GM19395 (cell line): ENCODE results near the gene ERGIC3.

Experiments
- ATAC-seq: cut with Tn5 transposase; IDR thresholded peaks from one replicate; pipeline ENCODE4 v1.9.1; 2021; ENCODE audit warnings: mild to moderate bottlenecking, moderate library complexity; ENCODE audit not compliant: unreplicated experiment

Gene ERGIC3

DNA sequence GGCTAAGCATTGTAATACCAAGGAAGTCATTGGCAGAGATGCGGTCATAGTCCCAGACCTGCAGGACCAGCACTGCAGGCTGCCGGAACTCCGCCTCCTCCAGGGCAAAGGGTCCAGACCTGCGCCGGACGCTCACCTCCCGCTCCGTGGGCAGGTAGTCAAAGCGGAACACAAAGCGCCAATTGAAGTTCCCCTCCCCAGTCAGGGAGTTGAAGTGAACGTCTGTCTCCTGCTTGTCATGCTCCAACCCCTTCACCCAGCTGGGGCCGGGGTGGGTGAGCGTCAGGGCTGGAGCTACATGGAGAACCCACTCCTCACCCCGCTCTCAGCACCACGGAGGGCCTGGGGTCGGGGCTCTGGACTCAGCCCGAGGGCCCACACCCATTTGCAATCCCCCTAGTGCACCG lies 18.2 kb downstream of the ERGIC3 start:
- ATAC-seq = no peak

DNA sequence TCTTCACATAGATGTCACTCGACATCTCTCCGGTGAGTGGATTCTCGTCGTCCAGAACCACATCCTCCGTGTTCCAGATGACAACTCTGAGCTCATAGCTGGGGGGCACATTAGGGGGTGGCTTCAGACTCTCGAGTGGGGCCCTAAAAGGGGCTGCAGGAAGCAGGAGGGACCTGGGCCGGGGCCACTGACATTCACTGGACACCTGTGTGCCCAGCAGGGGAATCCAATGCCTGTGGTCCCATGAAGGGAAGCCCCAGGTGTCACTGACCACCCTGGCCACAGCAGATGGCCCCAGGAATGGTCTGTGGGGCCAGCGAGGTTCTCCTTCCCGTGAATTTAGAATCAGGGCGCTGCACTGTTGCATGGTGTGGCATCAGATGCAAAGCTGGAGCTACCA lies 18.7 kb downstream of the ERGIC3 start:
- ATAC-seq = no peak

DNA sequence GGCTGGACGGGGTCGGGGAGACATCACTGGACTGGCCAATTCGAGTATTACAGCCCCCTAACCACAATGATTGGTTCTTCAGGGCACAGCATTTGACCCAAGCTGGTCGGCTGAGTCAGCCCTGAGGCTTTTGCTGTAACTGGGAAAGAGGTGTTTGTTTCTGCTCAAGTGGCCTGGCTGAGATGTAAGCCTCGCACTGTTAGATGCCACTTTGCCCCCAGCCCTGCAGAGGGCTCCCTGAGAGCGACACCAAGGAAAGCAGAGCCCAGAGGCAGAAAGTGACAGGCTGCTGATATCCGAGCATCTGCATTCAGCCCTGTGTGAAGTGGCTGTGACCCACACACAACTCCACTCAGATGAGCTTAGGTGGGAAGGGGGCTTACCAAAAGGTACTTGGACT lies 19.4 kb downstream of the ERGIC3 start:
- ATAC-seq = no peak

DNA sequence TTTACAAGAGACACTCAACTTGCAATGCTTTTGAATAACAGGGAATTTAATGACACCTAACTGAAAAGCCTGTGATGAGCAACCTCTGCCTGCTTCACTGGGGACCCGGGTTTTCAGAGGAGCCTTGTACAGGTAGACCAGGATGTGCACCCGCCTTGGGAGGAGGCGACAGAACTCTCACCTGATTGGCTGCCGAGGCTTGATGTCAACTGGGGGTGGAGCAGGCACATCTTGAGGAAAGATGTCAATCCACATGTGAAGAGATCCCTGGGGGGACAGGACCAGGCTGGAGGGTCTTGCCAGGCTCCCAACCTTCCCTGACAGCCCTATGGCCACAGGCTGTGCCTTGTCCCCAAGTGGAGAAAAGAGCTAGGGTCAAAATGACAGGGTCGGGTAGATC lies 19.8 kb downstream of the ERGIC3 start:
- no peak for ATAC-seq

DNA sequence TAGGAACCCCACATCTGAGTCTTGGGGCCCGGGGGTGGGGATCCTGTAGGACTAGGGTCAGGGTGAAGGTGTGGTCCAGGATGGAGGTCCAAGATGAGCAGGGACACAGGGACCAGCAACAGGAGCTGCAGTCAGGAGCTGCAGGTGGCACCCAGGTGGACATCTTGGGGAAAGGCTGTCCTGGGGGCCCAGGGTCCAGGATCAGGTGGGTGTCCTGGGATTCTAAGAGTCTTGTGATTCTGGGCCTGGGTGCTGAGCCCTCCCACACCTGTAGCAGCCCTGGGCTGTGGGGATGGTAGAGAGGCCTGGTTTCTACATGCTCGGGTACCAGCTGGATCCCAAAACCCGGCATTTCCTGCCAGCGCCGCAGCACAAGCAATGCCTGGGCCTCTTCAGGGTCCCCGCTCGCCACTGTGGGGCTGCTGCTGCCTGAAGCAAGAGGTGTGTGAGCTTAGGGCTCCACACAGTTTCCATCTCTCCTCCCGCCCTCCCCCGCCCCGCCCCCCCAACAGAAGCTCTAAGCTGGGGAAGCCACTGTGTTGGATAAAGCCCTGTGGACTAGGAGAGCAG lies 20.7 kb downstream of the ERGIC3 start:
- no peak for ATAC-seq

DNA sequence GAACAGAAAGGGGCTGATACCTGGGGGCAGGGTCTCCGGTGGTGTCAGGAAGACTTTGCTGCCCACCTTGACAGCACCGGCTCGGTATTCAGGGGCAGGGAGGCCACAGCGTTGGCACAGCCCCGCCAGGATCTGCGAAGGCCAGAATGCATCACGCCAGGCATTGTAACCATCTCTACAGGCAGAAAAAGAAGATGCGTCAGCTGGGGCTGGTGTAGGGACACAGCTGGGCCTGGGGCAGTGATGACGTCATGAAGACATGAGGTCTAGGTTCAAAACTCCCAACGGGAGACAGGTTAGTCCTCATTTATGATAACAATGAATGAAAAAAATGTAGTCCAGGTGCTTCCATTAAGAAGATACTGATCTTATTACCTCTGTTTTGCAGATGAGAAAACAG lies 22.0 kb downstream of the ERGIC3 start:
- ATAC-seq = no peak

DNA sequence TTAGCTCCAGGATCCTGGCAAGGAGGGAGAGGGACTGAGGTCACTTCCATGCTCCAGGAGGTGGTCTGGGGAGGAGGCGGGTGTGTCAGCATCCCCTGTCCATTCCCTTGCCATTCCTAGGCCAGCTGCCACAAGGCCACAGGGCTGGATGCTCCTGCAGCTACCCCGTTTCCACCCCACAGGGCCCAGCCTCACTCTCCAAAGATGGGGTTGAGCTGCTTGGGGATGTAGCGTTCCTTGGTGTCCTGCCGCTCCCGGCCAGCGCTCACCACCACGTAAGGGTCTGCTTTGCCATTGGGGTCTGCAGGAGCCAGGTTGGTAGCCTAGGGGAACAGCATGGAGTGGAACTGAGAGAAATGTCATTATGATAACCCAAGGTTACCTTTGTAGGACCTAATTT lies 23.0 kb downstream of the ERGIC3 start:
- no peak for ATAC-seq

DNA sequence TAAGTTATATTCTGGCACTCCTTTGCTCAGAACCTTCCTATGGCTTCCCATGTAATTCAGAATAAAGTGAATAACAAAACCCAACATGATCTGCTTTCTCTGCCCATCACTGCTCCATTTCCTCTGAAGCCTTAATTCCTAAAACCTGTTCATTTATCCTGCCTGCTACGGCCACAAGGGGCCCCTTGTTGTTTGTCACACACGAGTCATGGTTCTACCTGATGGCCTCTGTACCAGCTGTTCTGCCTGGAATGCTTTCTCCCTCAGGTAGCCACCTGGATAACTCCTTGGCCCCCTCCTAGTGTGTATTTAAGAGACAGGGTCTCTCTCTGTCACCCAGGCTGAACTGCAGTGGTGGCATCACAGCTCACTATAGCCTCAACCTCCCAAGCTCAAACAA lies 26.8 kb downstream of the ERGIC3 start:
- no peak for ATAC-seq

DNA sequence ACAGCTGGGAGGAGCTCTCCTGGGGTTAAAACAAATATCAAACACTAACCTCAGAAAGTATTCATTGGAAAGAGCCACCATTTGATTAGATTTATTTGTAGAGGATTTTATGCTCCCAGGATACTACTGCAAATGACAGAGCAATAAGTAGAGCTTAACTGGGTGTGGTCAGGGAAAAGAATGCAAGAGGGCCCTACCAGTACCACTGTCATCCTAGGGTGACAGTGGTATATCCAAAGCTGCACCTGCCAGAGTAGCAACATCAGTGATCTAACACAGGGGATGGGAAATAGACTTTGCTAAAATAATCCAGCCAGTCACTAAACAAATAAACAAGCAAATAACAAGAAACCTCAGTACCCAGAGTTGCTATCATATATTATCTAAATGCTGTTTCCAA lies 29.7 kb downstream of the ERGIC3 start:
- ATAC-seq = no peak

DNA sequence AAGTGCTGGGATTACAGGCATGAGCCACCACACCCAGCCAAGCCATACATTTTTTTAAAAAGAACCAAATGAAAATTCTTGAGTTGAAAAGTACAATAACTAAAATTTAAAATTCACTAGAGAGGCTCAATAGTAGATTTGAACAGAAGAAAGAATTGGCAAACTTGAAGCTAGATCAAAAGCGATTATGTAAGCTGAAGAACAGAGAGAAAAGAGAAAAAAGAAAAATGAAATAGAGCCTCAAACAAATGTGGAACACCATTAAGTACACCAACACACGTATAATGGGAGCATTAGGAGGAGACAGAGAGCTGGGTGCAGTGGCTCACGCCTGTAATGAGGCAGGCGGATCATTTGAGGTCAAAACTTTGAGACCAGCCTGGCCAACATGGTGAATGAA lies 31.0 kb downstream of the ERGIC3 start:
- no peak for ATAC-seq

DNA sequence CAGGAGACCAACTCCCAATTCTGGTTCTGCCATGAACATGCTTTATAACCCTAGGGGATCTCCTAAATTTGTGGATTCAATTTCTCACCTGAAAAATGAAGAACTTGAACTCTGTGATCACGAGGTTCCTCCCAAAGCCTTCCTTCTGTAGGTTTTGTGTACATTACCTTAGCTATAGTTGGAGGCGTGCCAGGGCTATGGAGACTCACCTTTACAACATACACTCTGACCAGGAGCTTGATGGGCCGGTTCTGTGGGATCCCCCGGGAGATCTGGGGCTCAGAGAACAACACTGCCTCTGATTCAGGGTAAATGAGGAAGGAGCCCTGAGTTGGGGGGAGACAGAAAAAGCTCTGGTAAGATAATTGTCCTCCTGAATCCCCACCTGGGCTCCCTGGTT lies 34.1 kb downstream of the ERGIC3 start:
- ATAC-seq = no peak

DNA sequence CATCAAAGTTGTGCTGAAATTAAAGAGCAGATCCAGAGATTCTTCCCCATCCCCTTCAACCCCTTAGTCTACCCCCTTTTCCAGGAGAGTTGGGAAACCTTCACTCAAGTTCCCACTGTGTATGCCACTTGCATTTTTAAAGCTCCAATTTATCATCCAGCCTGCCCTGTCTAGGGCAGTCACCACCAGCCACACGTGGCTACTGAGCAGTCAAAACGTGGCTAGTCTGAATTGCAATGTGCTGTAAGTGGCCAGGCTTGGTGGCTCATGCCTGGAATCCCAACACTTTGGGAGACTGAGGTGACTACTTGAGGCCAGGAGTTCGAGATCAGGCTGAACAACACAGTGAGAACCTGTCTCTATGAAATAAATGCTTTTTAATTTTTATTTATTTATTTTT lies 34.9 kb downstream of the ERGIC3 start:
- no peak for ATAC-seq

DNA sequence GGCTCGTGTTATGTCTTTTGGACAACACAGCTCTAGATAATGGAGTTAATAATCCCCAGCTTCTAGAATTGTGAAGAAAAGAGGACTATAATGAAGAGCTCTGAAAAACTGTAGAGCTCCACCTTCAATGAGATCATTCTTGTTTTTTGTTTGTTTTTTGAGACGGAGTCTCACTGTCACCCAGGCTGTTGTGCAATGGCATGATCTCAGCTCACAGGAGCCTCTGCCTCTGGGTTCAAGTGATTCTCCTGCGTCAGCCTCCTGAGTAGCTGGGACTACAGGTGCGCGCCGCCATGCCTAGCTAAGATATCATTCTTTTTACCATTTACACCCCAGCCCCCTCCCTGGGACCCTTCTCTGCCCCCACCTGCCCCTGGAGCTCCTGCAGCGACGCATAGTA lies 36.6 kb downstream of the ERGIC3 start:
- no peak for ATAC-seq

DNA sequence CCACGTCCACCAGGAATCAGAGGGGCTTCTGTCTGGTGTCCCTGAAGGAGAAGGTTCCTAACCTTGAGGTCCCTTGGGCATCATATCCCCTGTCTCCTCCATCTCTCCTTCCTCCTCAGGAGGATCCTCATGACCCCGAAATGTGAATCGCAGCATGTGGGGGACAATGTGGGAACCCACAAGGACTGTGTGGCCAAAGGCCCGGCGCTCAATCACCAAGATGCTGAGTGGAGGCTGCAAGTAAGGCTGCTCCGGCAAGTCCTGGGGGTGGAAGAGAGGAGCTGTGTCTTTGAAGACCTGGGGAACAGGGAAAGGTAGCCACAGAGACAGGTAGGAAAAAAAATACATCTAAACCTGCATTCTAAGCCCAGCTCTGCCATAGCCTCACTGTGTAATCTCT lies 37.3 kb downstream of the ERGIC3 start:
- ATAC-seq = no peak

DNA sequence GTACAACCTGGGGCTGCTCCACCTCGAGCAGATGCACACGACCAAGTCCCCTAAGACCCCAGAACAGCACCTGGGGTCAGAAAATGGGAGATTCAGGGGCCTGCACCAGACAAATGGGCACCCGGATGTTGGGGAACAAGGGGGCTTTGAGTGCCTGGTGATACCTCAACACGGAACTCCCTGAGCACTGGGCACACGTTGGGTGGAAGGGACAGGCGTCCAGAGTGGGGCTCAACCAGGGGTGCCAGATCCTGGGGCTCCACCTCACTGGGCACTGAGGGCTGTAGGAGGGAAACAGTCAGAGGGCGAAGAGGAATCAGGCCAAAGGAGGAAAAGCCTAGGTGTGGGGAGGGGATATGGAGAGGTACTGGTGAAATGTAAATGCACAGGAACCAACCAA lies 40.3 kb downstream of the ERGIC3 start:
- ATAC-seq = no peak

DNA sequence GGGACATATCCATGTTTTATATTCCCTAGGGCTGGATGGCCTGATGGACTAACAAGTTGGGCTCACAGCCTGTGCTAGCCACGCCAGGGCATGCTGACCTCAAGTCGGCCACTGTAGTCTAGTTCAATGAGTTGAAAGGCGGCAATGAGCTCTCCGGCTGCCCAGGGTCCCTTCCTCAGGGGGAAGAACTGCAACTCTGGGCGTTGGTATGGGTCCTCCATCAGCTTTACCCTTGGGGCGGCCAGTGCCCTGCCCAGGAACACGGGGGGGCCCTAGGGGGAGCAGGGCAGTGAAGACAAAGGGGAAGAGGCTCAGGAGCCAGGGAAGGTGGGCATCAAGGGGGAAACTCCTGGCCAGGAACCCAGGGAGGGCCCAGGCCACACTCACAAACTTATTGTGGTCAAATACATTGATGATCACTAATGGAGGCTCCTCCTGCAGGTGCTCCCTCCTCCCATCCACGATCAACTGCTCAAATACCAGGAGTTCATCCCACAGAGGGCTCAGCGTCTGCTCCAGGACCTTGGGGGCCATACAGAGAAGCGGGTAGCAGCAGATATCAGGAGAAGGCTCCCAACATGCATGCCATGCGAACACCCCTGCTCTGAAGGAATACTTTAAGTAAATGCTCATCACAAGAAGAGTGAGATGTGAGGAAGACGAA lies 41.0 kb downstream of the ERGIC3 start:
- no peak for ATAC-seq

DNA sequence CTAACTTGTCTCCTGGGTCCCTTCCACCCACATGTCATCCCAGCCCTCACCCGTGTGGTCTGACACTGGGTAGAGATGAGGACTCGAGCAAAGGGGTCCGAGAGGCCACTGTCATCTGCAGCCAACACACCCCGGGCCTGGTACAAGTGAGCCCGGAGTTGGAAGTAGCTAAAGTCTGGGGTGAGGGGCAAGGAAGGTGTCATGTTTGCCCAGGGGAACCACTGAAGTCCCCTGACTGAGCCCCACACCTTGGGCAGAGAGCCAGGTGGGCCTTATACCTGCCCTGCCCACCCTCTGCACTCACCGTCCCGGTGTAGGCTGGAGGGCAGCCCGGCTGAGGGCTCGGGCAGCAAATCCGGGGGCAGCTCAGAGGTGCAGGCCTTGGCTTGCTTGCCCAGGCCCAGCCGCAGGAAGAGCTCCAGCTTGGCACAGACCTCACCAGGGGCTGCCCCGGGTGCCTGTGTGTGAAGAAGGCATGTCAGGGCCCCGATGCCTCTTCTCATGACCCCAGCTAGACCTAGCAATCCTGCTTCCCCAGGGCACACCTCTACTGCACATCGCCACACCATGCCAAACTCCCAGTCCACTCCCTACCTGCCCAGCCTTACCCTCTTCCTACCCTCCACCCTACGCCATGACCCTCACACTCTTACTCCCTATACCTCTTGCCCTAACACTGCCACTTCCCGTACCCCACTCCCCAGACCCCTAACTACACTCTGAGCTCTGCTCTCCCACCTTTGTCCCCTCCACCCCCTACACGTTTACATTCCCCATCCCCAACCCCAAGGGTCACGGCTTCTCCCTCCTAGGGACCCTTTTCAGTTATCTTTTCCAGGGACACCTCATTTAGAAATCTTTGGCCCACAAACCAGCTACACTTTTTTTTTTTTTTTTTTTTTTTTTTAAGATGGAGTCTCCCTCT lies 42.0 kb downstream of the ERGIC3 start:
- no peak for ATAC-seq

DNA sequence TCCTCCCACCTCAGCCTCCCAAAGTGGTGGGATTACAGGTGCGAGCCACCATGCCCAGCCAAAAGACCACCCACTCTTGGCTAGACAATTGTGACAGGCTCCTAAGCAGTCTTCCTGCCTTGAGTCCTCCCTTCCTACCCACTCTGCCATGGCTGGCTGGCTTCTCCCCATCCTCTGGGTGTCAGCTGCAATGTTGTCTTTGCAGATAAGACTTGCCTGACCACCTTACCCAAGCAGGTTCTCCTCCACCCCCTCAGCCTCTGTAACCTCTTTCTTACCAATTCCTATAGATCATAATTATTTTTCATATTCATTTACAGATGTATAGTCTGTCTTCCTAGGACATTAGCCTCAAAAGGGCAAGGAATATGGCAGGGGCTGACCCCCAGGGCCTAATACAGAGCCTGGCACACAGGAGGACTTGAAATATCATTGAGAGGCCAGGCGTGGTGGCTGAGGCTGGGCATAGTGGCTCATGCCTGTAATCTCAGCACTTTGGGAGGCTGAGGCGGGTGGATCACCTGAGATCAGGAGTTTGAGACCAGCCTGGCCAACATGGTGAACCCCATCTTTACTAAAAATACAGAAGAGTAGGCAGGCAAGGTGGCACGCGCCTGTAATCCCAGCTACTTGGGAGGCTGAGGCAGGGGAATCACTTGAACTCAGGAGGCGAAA lies 45.0 kb downstream of the ERGIC3 start:
- no peak for ATAC-seq

DNA sequence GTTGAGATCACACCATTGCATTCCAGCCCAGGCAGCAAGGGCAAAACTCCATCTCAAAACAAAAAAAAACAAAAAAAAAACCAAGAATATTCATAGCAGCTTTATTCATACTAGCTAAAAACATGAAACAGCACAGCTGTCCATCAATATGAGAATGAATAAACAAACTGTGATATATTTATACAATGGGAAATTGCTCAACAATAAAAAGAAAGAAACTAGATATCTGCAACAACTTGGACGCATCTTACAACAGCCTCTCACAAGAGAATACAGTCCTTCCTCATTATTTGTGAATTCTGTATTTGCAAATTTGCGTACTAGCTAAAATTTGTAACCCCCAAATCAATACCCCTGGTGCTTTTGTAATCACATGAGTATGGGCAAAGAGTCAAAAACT lies 45.6 kb downstream of the ERGIC3 start:
- ATAC-seq = no peak

DNA sequence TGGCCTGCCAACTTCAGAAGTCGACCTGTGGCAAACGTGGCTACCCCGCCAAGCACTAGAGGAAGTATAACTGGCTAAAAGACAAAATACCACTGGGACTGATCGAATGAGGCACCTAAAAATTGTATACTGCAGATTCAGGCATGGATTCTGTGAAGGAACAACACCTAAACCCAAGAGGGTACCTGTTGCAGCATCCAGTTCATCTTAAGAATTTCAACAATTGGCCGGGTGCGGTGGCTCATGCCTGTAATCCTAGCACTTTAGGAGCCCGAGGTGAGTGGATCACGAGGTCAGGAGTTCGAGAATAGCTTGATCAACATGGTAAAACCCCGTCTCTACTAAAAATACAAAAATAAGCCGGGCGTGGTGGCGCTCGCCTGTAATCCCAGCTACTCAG lies 46.5 kb downstream of the ERGIC3 start:
- ATAC-seq = no peak

DNA sequence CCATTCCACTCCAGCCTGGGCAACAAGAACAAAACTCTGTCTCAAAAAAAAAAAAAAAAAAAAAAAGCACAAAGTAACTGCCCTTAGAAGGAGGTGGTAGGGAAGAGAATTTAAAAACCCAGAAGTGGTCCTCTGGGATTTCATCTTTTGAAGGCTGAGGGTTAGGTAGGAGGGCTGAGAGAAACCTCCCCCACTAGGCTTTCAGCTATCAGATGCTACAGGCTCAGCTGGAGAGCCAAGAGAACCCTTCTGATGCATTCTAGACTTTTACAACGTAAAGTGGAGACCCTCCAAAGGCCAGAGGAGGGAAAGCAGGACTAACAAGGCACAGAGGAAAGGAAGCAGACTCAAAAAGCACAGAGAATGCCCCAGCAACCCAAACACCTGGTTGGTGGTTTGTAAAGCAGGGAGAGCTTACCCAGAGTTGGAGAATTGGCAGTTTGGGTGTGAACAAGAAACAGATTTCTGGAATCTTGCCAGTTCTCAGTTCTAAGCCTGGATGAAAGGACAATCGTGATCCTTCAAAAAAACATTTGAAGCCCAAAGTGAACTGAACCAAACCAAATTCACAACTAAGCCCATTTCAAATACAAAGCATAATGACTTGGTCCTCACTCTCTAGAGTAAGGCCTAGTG lies 50.6 kb downstream of the ERGIC3 start:
- ATAC-seq = no peak
